Measurements from ENCODE around the gene CARS2.

DNA sequence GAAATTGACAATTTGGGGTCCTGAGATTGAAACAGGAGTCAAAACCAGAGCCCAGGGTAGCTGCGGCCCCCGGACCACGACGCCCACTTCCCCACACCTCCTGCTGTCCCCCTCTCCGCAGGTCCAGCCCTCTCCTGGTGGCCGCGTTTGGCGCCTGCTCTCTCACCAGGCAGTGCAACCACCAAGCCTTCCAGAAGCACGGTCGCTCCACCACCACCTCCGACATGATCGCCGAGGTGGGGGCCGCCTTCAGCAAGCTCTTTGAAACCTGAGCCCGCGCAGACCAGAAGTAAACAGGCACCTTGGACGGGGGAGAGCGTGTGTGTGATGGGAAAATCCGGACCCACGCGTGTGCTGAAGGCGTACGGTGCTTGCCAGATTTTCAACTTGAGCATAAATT is 67.7 kb downstream of the CARS2 start:
- TF ChIP-seq, protein P1, sequence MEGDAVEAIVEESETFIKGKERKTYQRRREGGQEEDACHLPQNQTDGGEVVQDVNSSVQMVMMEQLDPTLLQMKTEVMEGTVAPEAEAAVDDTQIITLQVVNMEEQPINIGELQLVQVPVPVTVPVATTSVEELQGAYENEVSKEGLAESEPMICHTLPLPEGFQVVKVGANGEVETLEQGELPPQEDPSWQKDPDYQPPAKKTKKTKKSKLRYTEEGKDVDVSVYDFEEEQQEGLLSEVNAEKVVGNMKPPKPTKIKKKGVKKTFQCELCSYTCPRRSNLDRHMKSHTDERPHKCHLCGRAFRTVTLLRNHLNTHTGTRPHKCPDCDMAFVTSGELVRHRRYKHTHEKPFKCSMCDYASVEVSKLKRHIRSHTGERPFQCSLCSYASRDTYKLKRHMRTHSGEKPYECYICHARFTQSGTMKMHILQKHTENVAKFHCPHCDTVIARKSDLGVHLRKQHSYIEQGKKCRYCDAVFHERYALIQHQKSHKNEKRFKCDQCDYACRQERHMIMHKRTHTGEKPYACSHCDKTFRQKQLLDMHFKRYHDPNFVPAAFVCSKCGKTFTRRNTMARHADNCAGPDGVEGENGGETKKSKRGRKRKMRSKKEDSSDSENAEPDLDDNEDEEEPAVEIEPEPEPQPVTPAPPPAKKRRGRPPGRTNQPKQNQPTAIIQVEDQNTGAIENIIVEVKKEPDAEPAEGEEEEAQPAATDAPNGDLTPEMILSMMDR (IDR thresholded peaks at IDR 0.05) = no peak
- TF ChIP-seq POLR2A (IDR thresholded peaks at IDR 0.05) = no peak

Data from testis (tissue), 2 donors.